GM19463 (cell line): ENCODE results near the gene NRGN.
"Not testable (repeated sequence)": the region's sequence is repeated elsewhere in the genome, so short reads cannot be mapped to it uniquely, and the experiment has no call there.

Experiments used
- ATAC-seq: cut with Tn5 transposase; IDR thresholded peaks from one replicate; pipeline ENCODE4 v1.9.1; 2021; ENCODE audit warnings: mild to moderate bottlenecking, moderate library complexity; ENCODE audit not compliant: unreplicated experiment

The NRGN gene

DNA sequence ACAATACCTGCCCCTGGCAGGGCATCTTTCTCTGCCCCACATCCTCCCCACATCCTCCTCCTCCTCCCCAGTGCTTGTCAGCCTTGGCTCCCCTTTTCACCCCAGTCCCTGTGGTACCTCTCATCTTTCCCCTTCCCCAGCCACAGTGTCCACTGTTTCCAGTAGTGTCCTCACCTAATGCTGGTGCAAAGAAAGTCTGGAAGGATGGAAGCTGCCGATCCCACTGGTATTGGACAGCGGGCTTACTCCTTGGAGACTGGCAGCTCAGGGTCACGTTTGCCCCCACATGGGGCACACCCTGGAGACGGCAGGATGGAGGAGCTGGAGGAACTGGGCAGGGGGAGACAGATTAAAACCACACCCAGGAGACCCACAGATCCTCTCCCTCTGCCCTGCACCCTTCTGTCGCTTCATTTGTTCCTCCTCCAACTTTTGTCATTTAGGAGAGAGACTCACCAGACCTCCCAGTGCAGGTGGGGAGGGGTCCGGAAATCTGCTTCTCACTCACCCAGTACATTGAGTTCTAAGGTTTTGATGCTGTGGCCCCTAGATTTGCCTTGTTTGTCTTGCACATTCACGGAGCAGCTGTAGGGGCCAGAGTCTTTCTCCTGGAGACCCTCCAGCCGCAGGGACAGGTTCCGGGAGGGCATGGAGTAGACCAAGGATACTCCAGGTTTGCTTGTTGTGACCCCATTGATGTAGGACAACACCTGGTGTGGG, 16.5 kb downstream of the NRGN start:
- ATAC-seq = no peak

DNA sequence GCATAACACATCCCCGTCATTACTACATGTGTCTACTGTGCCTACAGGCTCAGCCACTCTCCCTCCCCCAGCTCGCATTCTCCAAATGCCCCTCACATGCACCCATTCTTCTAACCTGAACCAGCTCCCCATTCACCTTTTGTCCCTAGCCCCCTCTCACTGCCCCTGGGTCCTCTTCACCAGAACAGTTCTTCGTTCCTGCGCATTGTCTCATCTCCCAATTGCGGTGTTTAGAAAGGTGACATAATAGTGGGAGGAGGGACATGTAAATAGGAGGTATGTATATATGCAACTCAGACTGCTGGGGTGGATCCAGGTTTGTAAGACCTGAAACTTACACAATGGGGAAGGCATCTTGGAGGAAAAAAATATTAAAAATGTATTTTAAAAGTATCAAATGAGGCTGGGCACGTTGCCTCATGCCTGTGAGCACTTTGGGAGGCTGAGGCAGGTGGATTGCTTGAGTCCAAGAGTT, 17.0 kb downstream of the NRGN start:
- ATAC-seq = no peak

DNA sequence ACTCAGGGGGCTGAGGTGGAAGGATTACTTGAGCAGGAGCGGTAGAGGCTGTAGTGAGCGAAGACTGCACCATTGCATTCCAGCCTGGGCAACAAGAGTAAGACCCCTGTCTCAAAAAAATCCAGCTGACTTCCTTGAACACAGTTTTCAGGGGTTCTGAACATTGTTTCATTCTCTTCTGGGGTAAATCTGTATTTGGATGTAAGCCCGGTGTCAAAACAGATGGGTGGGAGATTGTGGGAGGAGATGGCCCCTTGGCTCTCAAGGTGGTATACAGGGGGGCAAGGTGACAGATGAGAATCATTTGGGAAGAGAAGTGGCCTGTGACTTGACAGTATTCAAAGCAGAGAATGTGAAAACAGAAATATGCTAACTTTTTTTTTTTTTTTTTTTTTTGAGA, 17.6 kb downstream of the NRGN start:
- ATAC-seq = no peak

DNA sequence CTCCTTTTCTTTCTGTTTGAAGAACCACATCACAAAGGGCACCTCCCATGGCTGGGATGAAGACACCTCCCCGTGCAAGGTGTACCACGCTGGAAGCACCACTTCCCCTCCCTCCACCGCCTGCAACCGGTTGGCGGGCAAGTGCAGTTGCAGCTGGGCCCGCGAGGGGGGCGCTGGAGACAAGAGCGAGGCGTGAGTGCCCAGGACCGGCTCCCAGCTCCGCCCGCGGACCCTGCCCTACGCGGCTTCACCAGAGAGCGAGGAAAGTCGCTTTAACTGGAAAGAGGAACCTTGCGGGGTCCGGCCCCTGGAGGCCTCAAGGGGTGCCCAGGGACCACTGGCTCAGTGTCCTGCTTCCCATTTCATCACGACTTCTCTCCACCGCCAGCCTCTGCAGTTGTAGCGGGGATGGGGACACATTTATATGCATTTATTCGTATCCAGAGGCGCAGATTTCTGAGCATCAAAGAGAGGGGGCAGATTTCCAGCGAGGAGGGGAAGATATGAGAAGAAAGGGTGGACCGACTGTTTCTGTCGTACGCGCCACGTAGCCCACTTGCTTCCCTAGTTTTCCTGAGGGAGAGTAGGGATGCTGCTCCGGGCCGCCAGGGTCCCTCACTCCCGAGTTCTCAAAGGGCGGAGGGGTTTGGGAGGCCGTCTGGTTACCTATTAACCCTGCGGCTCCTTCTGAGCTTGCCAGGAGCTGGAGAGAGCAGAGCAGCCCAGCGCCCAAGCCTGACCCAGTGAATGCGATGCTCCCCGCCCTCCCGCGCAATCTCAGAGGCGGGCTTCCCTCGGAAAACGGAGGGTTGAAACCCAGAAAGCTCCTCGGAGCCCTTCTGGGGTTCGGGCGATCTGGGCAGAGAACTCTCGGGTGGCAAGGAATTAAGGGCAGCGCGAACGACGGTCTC, 18.9 kb downstream of the NRGN start:
- ATAC-seq = peak; percentile 51

DNA sequence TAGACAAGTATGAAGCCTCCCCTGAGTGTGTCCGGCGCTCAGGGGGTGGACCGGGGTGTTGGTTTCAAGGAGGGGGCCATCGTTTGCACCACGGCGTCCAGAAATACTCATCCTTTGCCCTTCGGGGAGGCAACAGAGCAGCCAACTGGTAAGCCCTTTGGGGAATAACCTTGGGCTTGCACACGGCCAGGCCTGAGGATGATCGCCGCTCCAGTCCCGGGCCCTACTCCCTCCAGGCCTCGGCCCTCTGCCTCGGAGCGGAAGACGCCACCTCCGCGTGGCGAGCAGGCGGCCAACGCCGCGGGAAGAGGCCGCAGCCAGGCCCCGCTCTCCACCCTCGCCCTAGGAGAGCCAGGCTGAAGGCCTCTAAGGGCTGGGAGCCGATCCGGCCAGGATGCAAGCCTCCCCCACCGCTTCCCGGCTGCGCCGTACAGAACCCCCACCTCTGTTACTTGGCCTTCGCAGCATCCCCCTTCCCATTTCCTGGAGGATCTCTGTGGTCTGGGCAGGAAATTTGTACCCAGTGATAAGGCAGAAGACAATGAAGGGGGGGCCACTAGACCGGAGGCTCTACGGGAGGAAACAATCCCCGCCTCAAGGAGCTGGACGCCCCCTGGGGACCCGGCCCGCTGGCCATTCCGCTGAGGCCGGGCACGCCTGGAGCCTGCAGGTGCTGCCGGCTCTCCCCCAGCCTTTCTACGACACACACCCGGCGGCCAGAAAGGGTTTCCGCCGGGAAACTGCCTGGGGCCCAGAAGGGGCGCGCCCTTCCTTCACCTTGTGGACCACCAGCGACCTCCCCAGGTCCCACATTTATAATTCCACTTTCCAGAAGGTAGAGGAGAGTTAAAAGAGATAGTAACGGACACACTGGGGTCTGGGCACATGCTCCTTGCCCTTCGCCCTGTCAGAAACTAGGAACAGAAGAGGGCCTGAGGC, 19.8 kb downstream of the NRGN start:
- ATAC-seq = no peak

DNA sequence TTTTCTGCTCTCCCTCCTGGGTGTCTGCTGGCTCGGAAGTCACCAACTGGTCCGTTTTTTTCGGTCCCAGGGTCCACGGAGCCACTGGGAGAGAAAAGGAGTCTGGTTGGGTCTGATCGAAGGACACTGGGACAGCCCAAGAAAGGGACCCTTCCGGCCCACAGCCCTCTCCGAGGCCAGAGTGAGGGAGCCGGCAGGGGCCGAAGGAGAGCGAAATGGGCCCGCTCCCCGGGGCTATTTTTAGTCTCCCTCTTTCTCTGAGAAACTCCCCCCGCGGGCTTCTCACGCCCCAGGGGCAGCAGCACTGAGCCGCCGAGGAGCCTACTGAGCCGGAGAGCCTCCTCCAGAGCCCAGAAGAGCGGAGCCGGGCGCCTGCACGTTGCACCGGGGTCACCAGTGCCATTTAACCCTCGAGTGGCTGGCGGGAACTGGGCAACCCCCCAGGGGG, 20.5 kb downstream of the NRGN start:
- no peak for ATAC-seq

DNA sequence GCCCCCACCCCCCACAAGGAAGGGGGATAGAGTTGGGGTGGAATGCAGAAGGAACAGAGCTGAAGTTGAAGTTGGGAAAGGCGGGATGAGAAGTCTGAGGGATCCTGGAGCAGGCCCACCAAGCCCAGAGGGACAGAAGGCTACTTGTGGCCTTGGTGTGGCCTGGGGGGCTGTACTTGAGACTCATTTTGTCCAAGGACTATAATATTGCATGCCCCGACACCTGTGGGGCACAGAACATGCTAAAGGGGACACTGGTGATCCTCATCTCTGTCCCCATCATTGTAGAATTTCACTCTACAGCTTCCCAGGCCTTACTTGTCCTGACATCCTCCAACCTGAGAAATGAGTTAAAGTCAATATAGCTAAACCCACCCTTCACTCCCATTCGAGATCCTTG, 21.1 kb downstream of the NRGN start:
- no peak for ATAC-seq

DNA sequence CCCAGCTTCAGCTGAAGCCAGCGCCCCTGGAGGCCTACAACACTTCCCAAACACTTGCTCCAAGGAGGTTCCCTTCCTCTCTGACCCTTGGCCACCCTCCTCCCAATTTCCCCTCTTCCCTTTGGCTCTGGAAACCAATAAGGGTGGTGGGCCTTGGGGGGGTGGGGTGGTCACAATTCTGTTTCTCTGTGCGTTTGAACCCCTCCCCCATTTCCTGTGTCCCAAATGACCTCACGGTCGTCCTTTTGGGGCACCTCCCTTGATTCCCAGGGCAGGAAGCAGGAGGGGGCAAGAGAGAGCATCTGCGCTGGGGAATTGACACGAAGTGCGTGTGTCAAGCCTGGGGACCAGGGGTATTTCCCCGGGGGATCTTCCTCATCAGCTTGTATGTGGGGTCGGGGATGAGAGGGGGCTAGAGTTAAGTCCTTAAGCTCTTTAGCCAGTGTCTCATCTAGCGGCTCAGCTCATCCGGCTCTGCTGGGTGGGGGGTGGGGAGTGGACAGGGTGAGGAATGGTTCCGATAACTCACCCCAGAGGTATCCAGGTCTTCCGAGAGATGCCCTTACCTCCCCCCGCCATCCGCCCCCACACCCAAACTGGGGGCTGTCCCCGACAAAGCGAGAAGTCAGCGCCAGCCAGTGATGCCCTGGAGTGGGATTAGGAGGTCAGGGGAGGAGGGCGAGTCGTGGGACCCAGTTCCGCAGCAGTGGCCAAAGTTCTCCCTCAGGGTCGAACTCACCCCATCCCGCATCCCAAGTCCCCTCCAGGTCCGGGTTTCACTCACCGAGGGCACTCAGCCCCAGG, 21.8 kb downstream of the NRGN start:
- no peak for ATAC-seq

DNA sequence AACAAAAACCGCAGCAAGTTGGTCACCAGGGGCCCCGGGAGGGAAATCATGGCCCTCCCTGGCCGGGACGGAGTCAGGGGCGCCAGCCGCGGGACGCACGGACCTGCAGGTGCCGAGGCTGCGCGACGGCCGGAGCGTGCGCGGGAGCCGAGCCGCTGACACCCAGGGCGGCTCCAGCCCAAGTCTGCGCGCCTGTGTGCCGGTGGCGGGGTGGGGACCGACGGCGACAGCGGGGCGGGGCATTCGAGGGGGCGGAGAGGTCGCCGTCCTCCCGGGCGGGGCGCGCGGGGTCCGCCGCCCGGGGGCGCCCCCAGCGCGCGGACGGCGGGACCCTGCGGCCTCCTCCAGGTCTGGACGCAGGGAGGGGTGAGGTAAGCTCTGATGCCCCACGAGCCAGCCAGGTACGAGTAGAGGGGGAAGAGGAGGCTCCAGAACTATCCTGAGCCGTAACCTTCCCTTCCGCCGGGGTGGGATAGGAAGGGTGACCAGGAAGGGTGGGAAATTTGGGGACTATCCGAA, 22.4 kb downstream of the NRGN start, which contains the start of gene ESAM:
Gene ESAM (minus strand): TSS at position 186 of the 519 bp plus-strand sequence. CDS start 136 bp downstream, at position 50.
- peak; percentile 66 for ATAC-seq

DNA sequence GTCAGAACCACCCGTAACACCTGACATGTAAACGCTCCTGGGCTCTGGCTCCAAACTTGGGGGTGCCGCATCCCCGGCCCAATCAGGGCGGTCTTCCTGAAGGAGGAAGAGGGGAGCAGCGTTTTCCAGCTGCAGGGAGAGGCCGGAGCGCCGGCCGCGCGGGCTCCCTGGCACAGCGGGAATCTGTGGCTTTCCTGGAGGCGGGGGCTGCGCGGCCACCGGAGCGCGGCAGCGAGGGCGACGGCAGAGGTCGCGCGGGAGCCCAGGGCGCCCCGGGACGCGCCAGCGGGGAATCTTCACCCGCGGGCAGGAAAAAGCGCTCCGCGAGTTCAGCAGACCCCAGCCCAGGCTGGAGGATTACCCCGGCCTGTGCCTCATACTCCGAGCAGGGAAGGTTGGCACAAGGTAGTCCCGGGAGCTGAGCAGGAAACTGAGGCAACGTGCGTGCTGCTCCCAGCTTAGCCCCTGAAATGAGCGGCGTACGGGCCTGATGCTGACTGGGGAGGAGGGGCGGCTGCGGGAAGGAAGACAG, 22.9 kb downstream of the NRGN start:
- ATAC-seq = peak; percentile 7

DNA sequence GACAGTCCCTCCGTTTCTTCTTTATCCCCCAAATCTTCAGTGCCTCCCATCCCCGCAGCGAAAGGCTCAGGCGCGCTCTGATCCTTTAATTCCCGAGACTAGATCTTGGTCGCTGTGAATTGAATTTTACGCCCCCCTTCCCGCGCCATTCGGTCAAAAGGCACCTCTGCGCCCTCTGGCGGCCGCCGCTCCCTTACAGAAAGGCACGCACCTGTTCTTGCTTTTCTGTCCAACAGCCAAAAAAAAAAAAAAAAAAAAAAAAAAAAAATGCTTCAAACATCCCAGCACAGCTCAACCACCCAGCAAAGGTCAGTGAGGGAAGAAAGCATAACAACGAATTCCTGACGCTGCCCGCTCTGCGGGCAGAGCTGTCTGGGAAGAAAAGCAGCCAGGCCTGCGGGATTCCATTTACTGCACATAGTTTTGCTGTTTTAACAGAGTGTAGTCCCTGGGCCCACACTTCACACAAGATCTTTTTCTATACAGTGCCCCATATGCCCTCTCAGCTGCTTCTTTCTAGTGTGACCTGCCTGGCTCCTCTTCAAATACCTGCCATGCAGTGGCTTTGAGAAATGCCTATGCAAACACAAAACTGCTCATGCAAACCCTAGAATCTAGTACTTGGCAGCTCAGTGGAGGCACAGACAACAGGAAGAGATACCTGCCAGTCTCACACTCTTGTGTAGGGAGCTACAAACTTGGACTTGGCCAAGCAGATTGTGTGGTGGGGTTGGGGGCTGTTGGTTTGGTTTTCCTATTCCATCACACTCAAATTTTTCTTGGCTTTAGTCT, 23.6 kb downstream of the NRGN start:
- peak; percentile 23 for ATAC-seq

DNA sequence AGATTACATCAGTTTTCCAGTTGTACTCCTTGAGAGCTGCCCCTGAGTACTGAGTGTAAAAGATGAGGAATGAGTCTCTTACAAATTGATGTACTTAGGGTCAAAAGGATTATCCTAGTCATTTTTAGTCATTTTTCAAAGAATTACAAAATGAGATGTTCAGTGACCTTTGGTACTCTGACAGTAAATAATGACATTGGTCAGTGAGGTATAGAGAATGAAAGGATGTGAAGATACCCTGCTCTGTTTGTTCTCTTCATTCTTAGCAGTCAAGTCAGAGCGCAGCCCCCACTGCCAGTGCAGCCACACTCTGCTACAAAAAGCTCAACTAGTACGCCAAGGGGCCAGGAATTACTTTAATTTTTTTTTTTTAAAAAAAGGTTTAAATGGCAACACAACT, 26.4 kb downstream of the NRGN start:
- no peak for ATAC-seq

DNA sequence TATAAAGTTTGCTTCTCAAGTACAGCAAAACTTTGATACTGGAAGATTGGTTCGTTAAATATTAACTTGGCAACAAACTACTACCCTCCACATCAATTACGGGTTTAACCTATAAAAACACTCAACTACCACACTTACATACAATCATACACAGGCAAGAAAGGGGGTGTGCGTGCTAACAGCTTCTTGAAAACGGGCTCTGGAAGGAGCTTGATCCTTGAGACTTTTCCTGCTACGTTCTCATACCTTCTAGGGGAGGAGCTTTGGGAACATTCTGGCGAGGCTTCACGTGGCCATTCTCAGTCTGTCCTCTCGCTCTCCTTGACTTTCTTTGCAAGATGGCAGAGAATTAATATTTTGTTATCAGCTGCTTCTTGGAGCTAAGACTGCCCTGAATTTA, 29.2 kb downstream of the NRGN start:
- no peak for ATAC-seq

DNA sequence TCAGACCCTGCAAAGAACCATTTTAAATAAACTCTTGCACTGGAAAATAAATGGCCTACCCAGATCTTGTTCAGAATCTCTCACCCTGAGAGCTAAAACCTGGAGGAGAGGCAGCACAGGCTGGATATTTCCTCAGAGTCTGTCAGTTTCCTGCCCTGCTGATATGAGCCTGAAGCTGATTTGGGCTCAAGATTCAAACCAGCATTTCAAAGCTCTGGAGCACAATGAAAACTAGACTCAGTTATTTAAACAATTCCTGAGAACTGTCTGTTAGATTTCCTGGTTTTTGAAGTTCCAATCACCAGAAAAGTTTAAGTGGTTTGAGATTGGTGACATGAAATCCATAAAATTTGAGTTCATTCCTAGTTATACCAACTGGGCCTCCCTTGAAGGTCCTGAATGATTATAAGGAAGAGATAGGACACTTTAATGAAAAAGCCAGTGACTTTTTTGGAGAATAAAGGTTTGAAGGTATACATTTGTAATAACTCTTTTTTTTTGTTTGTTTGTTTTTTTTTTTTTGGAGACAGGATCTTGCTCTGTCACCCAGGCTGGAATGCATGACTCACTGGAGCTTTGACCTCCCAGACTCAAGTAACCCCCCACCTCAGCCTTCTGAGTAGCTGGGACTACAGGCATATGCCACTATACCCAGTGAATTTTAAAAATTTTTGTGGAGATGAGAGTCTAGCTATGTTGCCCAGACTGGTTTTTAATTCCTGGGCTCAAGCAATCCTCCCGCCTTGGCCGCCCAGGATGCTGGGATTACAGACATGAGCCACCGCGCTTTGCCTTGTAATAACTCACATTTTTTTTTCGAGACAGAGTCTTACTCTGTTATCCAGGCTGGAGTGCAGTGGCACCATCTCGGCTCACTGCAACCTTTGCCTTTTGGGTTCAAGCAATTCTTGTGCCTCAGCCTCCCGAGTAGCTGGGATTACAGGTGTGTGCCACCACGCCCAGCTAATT, 30.3 kb downstream of the NRGN start:
- no peak for ATAC-seq

DNA sequence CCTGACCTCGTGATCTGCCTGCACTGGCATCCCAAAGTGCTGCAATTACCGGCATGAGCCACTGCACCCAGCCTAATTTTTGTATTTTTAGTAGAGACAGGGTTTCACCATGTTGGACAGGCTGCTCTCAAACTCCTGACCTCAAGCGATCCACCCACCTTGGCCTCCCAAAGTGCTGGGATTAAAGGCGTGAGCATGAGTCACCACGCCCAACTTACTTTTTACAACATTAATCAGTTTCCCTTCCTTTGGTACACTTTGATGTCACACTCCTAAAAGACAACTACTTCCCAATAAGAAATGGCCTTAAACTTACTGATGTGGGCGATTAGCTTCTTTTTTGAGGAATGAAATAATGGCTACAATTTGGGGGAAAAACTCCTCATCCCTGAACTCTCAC, 31.2 kb downstream of the NRGN start:
- not testable (repeated sequence) for ATAC-seq

DNA sequence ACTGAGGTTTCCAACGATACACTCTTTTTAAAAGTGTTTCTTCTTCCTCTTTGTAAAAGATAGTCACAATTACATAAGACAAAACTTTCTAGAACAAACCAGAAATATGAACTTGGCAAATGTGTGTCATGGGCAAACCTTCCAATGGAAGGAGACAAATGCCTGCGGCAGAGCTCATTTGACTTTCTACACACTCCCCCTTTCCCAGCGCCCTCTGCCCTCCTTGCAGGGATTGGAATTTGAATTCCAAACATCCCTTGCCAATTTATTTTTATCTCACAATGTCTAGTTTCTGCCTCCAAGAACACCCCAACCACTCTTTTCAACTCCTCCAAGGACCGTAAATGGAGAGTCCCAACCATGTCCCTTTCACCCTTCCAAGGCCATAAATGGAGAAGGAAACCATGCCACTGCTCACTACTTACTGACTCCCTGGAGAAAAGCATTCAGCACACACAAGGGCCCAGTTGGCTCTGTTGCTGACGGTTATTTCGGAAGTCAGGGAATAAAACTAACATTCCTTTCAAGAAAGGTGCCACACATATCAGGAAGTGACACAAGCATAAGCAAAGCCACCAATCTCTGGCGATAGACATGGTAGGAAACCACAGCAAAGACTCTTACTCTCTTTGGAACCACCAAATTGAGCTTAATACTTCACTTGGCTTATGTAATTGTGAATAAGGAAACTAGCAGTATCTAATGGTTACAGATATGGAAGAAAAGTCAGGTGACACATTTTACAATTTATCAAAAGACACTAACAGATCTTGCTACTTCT, 37.3 kb downstream of the NRGN start:
- no peak for ATAC-seq

DNA sequence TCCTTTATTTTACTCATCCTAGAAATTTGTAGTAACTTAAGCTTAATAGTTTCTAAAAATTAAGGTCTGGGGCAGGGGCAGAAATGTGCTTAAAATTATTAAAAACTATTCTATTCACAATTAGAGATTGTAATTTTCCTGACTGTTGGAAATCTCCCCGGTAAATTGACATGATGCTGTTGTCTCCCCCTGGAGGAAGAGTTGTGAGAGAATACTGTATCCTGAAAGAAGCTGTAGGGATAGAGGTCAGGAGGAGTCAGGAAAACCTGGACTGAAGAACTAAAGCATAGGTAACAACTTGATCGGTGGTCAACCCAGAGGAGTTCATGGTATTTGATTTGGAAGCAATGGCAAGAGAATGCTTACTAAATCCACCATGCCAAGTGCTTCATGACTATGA, 38.5 kb downstream of the NRGN start:
- no peak for ATAC-seq
